Measurements from ENCODE around the gene AMBN. TPM values are rescaled to one million over a fixed set of nuclear protein-coding genes. Genes with fewer than 3 reads are reported as not detected.
A peak's percentile ranks its signal among the peaks of the same experiment; 100 is the strongest.

AMBN gene
- total RNA-seq, 1 experiment from 2014 or later: not detected

- Histone ChIP-seq H3K4me3 (replicated peaks in 1 of 2; ENCODE audit: low read depth in 1 of 2, low read length in 2 of 2) (no peak overlapping the region), H2AFZ (ENCODE audit: low read depth, low read length, poor library complexity, severe bottlenecking) (peak overlapping the region; percentile 79), H3K4me2 (ENCODE audit: low read length) (peak overlapping the region; percentile 55), H3K4me1 (ENCODE audit: control insufficient read depth in 1 of 2, insufficient read depth in 2 of 2, low read length in 2 of 2) (peaks cover 7 to 10% of the 10 kb centered on the region in 2 experiments; a peak in 3 of 4 replicates), H3K9me2 (ENCODE audit: insufficient read depth) (no peaks in the 10 kb centered on the region), H3K9ac (ENCODE audit: low read length) (no peak overlapping the region), H4K20me1 (ENCODE audit: insufficient read depth) (no peaks in the 10 kb centered on the region), H3K36me3 (ENCODE audit: control insufficient read depth in 1 of 2, insufficient read depth in 2 of 2, low read length in 2 of 2) (no peaks in the 10 kb centered on the region), H3K27ac (ENCODE audit: low read depth, low read length) (no peak overlapping the region), H3K9me3 (ENCODE audit: control insufficient read depth in 1 of 2, insufficient read depth in 1 of 2, low read depth in 1 of 2, low read length in 2 of 2) (no peaks in the 10 kb centered on the region), H3K27me3 (ENCODE audit: insufficient read depth, low read length) (no peaks in the 10 kb centered on the region), H3K79me2 (ENCODE audit: insufficient read depth, low read length) (no peaks in the 10 kb centered on the region)
- intact Hi-C loops (cut with micrococcal nuclease): no loop called here
- POLR2A ChIA-PET: no interaction called here
- RAD21 ChIA-PET (ENCODE audit: low non-redundant PET in 1 of 2, low total read pairs in 2 of 2, uncharacterized antibody in 2 of 2, unreplicated experiment in 2 of 2): no interaction called here
- BruUV-seq (replicated peaks): no TSS peak
- CTCF ChIA-PET: no interaction called here
- ATAC-seq: peak; percentile 69
- DNase-seq (ENCODE audit: low read depth, low spot score): no peak
- TF ChIP-seq REST (IDR thresholded peaks at IDR 0.05; ENCODE audit: low read depth) (no peak), TCF7L2 (IDR thresholded peaks at IDR 0.05; ENCODE audit: borderline replicate concordance, extremely low read depth, insufficient read depth, insufficient read length) (peak; percentile 83), ZBTB33 (IDR thresholded peaks at IDR 0.05; ENCODE audit: extremely low read depth, insufficient replicate concordance, low read length) (no peak), SRF (IDR thresholded peaks at IDR 0.05; ENCODE audit: low read depth) (no peak), POLR2AphosphoS5 (IDR thresholded peaks at IDR 0.05; ENCODE audit: low read depth, low read length) (no peak), EZH2phosphoT487 (IDR thresholded peaks at IDR 0.05; ENCODE audit: borderline replicate concordance) (no peak), ATF3 (IDR thresholded peaks at IDR 0.05) (no peak), CTCF (IDR thresholded peaks at IDR 0.05 in 2 of 3, conservative IDR thresholded peaks at IDR 0.05 in 1 of 3; ENCODE audit: borderline replicate concordance in 1 of 3, insufficient read depth in 1 of 3, low read depth in 2 of 3, low read length in 2 of 3) (no peak), JUND (IDR thresholded peaks at IDR 0.05) (peak; percentile 28; the same call in 1 of the 2 replicates), FOSL1 (IDR thresholded peaks at IDR 0.05; ENCODE audit: low read depth) (no peak), ZFX (IDR thresholded peaks at IDR 0.05) (no peak), ZNF274 (IDR thresholded peaks at IDR 0.05; ENCODE audit: low read depth, low read length) (no peak), CBX3 (IDR thresholded peaks at IDR 0.05; ENCODE audit: low read depth) (no peak), EGR1 (IDR thresholded peaks at IDR 0.05; ENCODE audit: low read depth) (no peak), CEBPB (IDR thresholded peaks at IDR 0.05; ENCODE audit: low read depth) (no peak), SP1 (IDR thresholded peaks at IDR 0.05; ENCODE audit: low read depth) (peak; percentile 18; the same call in 1 of the 2 replicates), RAD21 (IDR thresholded peaks at IDR 0.05; ENCODE audit: low read depth) (no peak), POLR2A (IDR thresholded peaks at IDR 0.05; ENCODE audit: borderline replicate concordance, extremely low read depth, insufficient read depth, insufficient read length) (no peak), MAX (IDR thresholded peaks at IDR 0.05) (no peak), EZH2 (IDR thresholded peaks at IDR 0.05) (no peak), SIN3A (IDR thresholded peaks at IDR 0.05; ENCODE audit: low read depth) (no peak)
Measured at GRCh38 chr4:70577220-70577927, 14.7 kb upstream of the AMBN start.
